ENCODE data around the gene EXOC3L4.
"Not testable (repeated sequence)": the region's sequence is repeated elsewhere in the genome, so short reads cannot be mapped to it uniquely, and the experiment has no call there.

EXOC3L4 gene

DNA sequence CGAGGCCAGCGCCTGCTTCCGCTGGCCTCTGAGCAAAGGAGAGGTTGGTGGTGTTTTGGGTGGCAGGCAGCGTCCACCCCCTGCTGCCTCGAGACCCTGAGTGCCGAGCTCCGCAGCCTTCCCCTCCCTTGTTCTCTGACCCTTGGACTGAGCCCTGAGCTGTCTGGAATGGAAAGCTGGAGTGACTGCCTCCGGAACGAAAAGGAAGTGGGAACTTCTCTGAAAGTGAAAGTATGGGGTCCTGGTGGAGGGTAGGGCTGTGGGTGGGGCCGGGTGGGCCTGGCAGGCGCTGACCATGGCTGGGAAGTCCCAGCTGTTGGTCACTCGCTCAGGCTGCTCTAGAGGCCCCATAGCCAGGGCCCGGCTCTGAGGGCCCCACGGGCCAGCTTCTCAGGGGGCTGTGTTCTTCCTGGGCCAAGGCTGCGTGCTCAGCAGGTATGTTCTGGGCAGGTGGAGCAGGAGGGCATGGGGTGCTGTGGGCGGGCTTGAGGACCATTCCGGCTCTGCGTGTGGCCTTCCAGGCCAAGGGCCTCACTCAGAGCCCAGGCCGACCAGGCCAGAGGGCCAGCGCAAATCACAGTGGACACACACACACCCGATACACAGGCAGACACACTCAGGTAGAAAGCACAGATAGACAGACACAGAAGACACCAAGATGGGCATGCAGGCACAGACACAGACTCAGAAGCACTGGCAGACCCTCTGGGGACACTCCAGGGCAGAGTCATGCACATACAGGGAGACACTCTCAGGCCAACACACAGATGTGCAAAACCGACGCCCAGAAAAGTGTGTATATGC is at the start of gene EXOC3L4:
Gene EXOC3L4 (plus strand): TSS at position 320 of the 804 bp plus-strand sequence. CDS start 5,495 bp downstream, outside the sequence.
- DNase-seq (ENCODE audit: low read depth) = no peak

GRCh38 chr14:103045371-103045869 is 49.1 kb upstream of the EXOC3L4 start:
- no peak for DNase-seq (ENCODE audit: low read depth)

DNA sequence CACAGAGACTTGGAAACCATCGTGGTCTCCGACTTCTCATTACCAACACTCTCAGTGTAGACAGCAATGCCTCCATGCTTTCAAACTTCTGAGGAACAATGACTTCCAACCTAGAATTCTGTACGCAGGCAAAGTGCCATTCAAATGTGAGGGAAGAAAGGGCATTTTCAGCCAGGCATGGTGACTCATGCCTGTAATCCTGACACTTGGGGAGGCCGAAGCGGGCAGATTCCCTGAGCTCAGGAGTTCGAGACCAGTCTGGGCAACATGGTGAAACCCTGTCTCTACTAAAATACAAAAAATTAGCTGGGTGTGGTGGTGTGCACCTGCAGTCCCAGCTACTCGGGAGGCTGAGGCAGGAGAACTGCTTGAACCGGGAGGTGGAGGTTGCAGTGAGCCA is 47.1 kb upstream of the EXOC3L4 start:
- DNase-seq (ENCODE audit: low read depth) = not testable (repeated sequence)

DNA sequence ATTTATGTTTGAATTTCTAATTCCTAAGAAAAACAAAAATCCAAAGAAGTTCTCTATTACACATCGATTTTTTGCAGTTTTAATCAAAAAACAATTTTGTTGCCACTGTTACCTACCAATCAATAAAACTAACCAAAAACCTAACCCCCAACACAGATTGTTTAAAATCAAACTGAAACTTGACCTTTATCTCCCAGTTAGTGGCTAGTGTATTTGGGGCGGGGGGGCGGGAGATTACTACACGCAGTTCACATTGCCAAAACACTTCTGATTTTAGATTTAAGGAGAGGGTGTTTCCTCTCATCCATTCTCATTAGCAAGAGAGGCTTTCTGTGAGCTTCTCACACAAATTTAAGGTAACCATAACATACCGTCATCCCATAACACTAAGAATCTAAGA is 43.6 kb upstream of the EXOC3L4 start:
- DNase-seq (ENCODE audit: low read depth) = no peak

- no peak for DNase-seq (ENCODE audit: low read depth)
These were observed 42.1 kb upstream of the EXOC3L4 start for GRCh38 chr14:103052407-103052806.

GRCh38 chr14:103055695-103056094 is 38.8 kb upstream of the EXOC3L4 start:
- DNase-seq (ENCODE audit: low read depth) = no peak

GRCh38 chr14:103056322-103057027 is 38.0 kb upstream of the EXOC3L4 start:
- DNase-seq (ENCODE audit: low read depth) = no peak

DNA sequence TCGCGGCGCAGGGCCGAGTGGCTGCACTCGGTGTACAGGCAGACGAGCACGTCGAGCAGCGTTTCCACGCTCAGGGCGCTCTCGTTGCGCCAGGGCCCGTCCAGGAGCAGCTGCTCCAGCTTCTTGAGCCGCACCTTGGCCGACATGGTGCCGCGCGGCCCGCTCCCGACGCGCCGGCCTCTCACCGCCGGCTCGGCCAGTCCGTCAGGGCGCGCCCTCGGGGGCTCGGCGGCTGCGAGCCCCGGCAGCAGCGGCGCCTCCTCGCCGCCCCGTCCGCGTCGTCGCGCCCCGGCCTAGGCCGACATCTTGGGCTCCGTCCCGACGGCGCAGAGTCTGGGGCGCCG is 37.5 kb upstream of the EXOC3L4 start:
- no peak for DNase-seq (ENCODE audit: low read depth)

DNA sequence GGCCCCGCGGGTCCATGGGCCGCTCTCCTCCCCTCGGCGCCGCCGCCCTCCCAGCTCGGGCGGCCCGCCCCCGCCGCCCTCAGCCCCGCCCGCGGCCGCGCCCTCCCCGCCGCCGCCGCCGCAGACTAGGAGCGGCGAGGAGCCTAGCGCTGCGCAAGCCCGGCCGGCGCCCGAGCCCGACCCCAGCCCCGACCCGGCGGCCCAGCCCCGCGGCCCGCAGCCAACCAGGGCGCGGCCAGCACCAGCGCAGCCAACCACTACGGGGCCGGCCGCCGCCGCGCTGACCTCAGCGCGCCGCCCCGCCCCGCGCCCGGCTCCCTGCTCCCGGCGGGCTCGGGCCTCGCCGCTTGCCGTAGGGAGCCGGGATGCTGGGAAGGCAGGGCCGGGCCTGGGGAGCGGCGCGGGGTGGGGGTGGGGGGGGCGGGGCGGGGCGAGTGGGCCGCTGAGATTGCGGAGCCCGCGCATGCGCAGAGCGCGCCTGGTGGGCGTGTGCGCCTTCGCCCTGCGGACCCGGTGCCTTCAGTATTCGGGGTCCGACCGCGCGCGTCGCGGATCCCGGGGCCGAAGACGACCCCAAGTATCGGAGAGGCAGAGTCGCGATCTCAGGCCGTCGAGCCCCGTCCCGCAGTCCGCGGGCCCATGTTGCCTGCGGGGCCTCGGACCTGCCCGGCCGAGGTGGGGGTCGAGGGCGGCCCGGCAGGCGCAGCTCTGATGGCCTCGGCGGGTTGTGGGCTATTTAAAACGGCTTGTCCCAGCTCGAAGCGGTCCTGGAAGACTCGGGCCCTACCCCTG is 37.0 kb upstream of the EXOC3L4 start, which contains the start of gene CDC42BPB:
Gene CDC42BPB (minus strand): TSS at position 178 of the 792 bp plus-strand sequence. CDS start 376 bp downstream, outside the sequence.
- peak; percentile 36 for DNase-seq (ENCODE audit: low read depth)

GRCh38 chr14:103058164-103059055 is 36.1 kb upstream of the EXOC3L4 start:
- no peak for DNase-seq (ENCODE audit: low read depth)

GRCh38 chr14:103059556-103059955 is 35.0 kb upstream of the EXOC3L4 start:
- DNase-seq (ENCODE audit: low read depth) = no peak

DNA sequence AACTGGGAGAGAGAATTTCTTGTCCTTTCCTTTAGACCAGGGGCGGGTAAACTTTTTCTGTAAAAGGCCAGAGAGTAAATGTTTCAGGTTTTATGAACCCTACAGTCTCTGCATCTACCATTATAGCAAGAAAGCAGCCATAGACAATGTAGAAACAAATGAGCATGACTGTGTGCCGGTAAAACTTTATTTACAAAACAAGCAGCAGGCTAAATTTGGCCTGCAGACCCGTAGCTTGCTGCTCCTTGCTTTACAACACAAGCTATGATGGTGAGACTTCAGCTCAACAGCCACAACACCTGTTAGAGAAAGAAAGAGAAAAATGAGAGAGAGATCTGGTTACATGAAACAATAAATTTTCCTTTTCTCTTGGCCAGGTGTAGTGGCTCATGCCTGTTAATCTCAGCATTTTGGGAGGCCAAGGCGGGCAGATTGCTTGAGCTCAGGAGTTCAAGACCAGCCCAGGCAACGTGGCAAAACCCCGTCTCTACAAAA is 33.0 kb upstream of the EXOC3L4 start:
- no peak for DNase-seq (ENCODE audit: low read depth)

DNA sequence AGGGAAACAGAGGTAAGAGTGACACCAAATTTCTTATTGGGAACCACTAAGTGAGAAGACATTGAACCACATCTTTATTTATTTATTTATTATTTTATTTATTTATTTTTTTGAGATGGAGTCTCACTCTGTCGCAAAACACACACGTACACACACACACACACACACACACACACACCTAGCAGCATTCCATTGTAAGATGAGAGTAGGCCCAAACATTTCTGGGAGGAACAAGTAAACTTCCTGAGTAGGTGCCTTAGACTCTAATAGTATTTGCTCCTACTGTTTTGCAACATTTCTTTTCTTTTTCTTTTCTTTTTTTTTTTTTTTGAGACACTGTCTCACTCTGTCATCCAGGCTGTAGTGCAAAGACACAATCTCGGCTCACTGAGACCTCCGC is 30.1 kb upstream of the EXOC3L4 start:
- no peak for DNase-seq (ENCODE audit: low read depth)

DNA sequence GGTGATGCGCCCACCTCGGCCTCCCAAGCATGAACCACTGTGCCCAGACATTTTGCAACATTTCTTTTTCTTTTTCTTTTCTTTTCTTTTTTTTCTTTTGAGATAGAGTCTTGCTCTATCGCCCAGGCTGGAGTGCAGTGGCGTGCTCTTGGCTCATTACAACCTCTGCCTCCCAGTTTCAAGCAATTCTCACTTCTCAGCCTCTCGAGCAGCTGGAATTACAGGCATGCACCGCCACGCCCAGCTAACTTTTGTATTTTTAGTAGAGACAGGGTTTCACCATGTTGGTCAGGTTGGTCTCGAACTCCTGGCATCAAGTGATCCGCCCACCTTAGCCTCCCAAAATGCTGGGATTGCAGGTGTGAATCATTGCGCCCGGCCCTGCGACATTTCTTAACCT is 29.5 kb upstream of the EXOC3L4 start:
- DNase-seq (ENCODE audit: low read depth) = no peak

- no peak for DNase-seq (ENCODE audit: low read depth)
These were observed 28.7 kb upstream of the EXOC3L4 start for GRCh38 chr14:103065861-103066260.

GRCh38 chr14:103066399-103066798 is 28.1 kb upstream of the EXOC3L4 start:
- DNase-seq (ENCODE audit: low read depth) = no peak

- DNase-seq (ENCODE audit: low read depth) = no peak
These were observed 27.1 kb upstream of the EXOC3L4 start for GRCh38 chr14:103067231-103067954.

DNA sequence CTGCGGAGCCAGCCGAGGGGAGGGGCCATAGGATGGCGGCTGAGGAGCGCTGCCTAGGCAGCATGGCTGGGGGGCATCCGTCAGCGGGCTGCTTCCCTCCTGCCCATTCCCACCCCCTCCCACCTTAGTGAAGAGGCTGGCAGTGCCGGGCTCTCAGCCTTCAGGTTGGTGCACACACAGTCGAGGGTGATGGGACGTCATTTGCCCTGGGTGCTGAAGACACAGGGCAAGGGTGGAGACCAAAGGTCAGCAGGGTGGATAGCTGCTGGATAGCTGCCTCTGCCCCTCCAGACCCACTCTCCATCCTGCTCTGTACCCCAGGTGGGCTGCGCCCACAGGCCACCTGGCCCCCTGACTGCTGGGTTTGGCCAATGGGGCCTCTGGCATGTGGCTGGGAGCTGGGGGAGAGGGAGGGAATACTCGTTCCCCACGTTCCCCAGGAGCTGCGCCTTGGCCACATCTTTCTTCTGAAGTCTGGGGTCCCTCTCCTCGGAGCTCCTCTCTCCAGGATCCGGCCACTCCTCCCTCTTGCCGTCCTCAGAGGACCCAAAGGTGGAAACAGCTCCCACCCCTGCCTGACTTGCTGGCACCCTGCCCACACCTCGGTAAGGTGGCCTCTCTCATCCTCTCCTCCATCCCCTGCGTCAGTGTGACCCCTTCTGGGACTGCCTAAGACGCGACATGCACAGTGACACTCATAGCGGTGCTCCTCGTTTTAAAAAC is 26.0 kb upstream of the EXOC3L4 start:
- DNase-seq (ENCODE audit: low read depth) = no peak

DNA sequence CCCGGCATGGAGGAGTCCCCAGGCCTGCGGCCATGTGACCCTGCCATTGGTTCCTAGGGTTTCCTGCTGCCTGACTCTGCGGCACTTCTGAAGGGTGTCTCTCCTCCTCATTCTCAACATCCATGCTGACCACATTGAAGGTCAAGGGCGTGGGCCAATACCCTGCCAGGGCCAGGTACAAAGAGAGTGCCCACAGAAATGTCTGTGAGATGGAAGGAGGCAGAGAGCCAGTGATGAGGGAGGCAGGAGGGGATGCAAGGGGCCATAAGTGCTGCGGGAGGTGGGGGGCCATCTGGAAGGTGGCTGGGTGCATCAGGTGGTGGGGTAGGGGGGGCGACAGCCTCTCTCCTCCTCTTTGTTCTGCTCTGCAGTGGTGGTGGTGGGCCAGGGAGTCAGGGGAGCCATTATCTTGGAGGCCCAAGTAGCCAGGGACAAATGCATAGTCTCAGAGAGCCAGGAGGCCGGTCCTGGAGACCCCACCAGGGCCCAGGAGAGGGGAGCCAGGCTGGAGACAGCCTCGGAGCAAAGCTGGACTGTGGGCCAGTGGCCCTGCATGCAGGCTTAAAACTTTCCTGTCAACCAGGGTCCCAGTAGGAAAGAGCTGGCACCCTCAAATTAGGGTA is 24.2 kb upstream of the EXOC3L4 start:
- DNase-seq (ENCODE audit: low read depth) = no peak
